ENCODE measurements around the gene SLC24A4. TPM values are rescaled to one million over a fixed set of nuclear protein-coding genes. Genes with fewer than 3 reads are reported as not detected.

SLC24A4 gene
- total RNA-seq, 1 experiment from 2014 or later, result not detected

DNA sequence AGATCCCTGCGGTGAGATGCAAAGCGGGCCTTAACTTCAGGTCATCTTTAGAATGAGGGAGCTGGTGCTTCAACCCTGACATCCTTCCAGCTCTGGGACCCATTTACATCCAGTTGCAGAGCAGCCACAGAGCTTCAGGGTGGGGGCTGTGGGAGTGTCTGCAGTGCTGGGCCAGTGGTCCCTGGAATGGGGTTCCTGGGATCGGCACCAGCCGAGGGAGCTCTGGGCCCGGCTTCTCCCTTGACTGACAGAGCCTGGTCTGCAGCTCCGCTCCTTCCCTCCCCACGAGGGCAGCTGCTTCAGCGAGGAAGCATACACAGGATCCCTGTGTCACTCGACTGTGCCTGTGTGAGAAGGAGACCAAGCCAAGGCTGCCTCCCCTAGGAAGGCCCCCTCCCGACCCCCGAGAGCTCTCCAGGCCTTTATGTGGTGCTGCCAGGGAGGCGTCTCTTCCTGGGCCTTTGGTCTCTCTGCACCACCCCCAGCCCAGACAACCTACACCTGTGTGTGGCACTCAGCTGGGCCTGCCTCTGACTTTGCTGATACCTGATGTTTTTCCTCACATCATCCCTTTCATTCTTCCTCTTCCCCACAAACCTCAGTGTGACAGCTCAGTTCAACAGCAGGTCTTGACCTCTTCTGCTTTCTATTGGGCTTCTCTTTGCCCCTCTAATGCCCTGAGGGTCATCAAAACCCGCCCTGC, 142.5 kb downstream of the SLC24A4 start (continued):
- no peak for TF ChIP-seq EGR1 (IDR thresholded peaks at IDR 0.05; ENCODE audit: low read depth)
- TF ChIP-seq POLR2A (IDR thresholded peaks at IDR 0.05; ENCODE audit: borderline replicate concordance, extremely low read depth, insufficient read depth, insufficient read length), result no peak
- TF ChIP-seq CEBPB (IDR thresholded peaks at IDR 0.05; ENCODE audit: low read depth), result no peak
- no peak for TF ChIP-seq ATF3 (IDR thresholded peaks at IDR 0.05)

DNA sequence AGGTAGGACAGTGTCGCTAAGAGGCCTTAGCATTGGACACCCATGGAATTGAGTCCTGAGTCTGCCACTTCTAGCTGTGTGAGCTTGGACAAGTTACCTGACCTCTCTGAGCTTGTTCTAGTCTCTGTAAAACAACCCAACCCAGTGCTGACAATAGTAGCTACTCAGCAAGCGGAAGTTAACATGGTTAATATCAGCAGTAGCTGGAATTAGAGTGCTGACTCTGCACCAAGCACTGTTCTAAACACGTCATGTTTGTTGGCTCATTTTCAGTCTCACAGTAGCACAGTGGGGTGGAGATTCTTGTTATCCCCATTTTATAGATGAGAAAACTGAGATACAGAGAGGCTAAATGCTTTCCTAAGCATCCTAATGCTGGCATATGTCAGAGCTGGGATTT, 143.1 kb downstream of the SLC24A4 start:
- RAD21 ChIA-PET (ENCODE audit: low non-redundant PET in 1 of 2, low total read pairs in 2 of 2, uncharacterized antibody in 2 of 2, unreplicated experiment in 2 of 2), result no interaction called here
- Histone ChIP-seq H3K27me3 (ENCODE audit: insufficient read depth, low read length) (no peaks in the 10 kb centered on the region), H3K4me2 (ENCODE audit: low read length) (no peak overlapping the region), H4K20me1 (ENCODE audit: insufficient read depth) (no peaks in the 10 kb centered on the region), H3K9me2 (ENCODE audit: insufficient read depth) (no peaks in the 10 kb centered on the region), H3K79me2 (ENCODE audit: insufficient read depth, low read length) (no peaks in the 10 kb centered on the region), H2AFZ (ENCODE audit: low read depth, low read length, poor library complexity, severe bottlenecking) (no peak overlapping the region), H3K9ac (ENCODE audit: low read length) (no peak overlapping the region), H3K4me3 (replicated peaks in 1 of 2; ENCODE audit: low read depth in 1 of 2, low read length in 2 of 2) (no peak overlapping the region), H3K9me3 (ENCODE audit: control insufficient read depth in 1 of 2, insufficient read depth in 1 of 2, low read depth in 1 of 2, low read length in 2 of 2) (peaks cover 4 to 7% of the 10 kb centered on the region in 2 experiments; a peak in 2 of 4 replicates), H3K4me1 (ENCODE audit: control insufficient read depth in 1 of 2, insufficient read depth in 2 of 2, low read length in 2 of 2) (peaks cover 9 to 16% of the 10 kb centered on the region in 2 experiments), H3K27ac (ENCODE audit: low read depth, low read length) (no peak overlapping the region), H3K36me3 (ENCODE audit: control insufficient read depth in 1 of 2, insufficient read depth in 2 of 2, low read length in 2 of 2) (no peaks in the 10 kb centered on the region)
- no peak for ATAC-seq
- no TSS peak for BruUV-seq (replicated peaks)
- intact Hi-C loops (cut with micrococcal nuclease), result no loop called here
- no peak for DNase-seq (ENCODE audit: low read depth, low spot score)
- no peak for TF ChIP-seq REST (IDR thresholded peaks at IDR 0.05; ENCODE audit: low read depth)
- CTCF ChIA-PET, result no interaction called here
- POLR2A ChIA-PET, result no interaction called here
